HEK293 (cell line): ENCODE results near the gene CEACAM19.
"Not testable (repeated sequence)": the region's sequence is repeated elsewhere in the genome, so short reads cannot be mapped to it uniquely, and the experiment has no call there.

Source experiments
- CTCF ChIA-PET: fragments of 350-600 bp; formaldehyde crosslinking; extraction: SDS; loops from one replicate; lab custom pipeline; 2021; ENCODE audit warnings: antibody characterized with exemption; lab: Yijun Ruan, JAX
- POLR2A ChIA-PET: fragments of 300-600 bp; formaldehyde crosslinking; extraction: SDS; loops from one replicate; lab custom pipeline; 2020; ENCODE audit warnings: antibody characterized with exemption, inconsistent platforms; lab: Yijun Ruan, JAX
- H3K27ac ChIP-seq: fragments of 200-500 bp; sonication (Bioruptor generic); 2 replicates; pipeline ENCODE4 v1.5.1; 2014; ENCODE audit warnings: low read depth, low read length, control low read depth, inconsistent platforms; ENCODE audit errors: extremely low read depth
- H3K36me3 ChIP-seq, 2 experiments: fragments of 200-500 bp in 1 of 2; sonication (Bioruptor generic) in 1 of 2; 1 replicate in 1 of 2; 2 replicates in 1 of 2; pipeline ENCODE4 v1.5.1; 2014 to 2017; ENCODE audit warnings: inconsistent platforms in 2 of 2, low read length in 2 of 2; ENCODE audit not compliant: control insufficient read depth in 2 of 2, insufficient read depth in 1 of 2
- H3K4me1 ChIP-seq: fragments of 200-500 bp; sonication (Bioruptor generic); 2 replicates; pipeline ENCODE4 v1.5.1; 2014; ENCODE audit warnings: mild to moderate bottlenecking, low read length, inconsistent platforms; ENCODE audit not compliant: control insufficient read depth, insufficient read depth
- H3K4me3 ChIP-seq: 2 replicates; pipeline ENCODE4 v1.5.1; 2011; ENCODE audit warnings: low read depth, mild to moderate bottlenecking, control low read depth, low read length, moderate library complexity
- H3K9me3 ChIP-seq: fragments of 200-500 bp; sonication (Bioruptor generic); 2 replicates; pipeline ENCODE4 v1.5.1; 2014; ENCODE audit warnings: low read depth, low read length, inconsistent platforms; ENCODE audit not compliant: control insufficient read depth, insufficient read depth
- FEZF1 ChIP-seq: fragments of 450-650 bp; formaldehyde crosslinking; IDR thresholded peaks from 2 replicates; pipeline ENCODE4 v1.5.1; 2016; ENCODE audit warnings: missing biosample characterization, missing genetic modification characterization
- HOXA7 ChIP-seq: sonication (generic); formaldehyde crosslinking; IDR thresholded peaks from 2 replicates; pipeline ENCODE4 v1.8.1; 2022; ENCODE audit warnings: missing genetic modification reagents, borderline replicate concordance
- MEIS1 ChIP-seq: sonication (generic); formaldehyde crosslinking; IDR thresholded peaks from 2 replicates; pipeline ENCODE4 v1.8.1; 2022; ENCODE audit warnings: missing genetic modification reagents, mild to moderate bottlenecking, borderline replicate concordance
- RBAK ChIP-seq: fragments of 450-650 bp; formaldehyde crosslinking; IDR thresholded peaks from 2 replicates; pipeline ENCODE4 v1.5.1; 2016; ENCODE audit warnings: missing biosample characterization, missing genetic modification characterization
- SCRT2 ChIP-seq: fragments of 450-650 bp; formaldehyde crosslinking; IDR thresholded peaks from 2 replicates; pipeline ENCODE4 v1.5.1; 2016; ENCODE audit warnings: missing biosample characterization, missing genetic modification characterization
- SETDB1 ChIP-seq: IDR thresholded peaks from one replicate; pipeline ENCODE4 v1.6.1; 2017; ENCODE audit warnings: mild to moderate bottlenecking, low read length, moderate library complexity, mixed read lengths; ENCODE audit not compliant: insufficient read length
- ZBTB17 ChIP-seq: fragments of 450-650 bp; formaldehyde crosslinking; IDR thresholded peaks from 2 replicates; pipeline ENCODE4 v1.5.1; 2016; ENCODE audit warnings: missing biosample characterization, missing genetic modification characterization
- ZFP37 ChIP-seq: fragments of 450-650 bp; formaldehyde crosslinking; IDR thresholded peaks from 2 replicates; pipeline ENCODE4 v1.5.1; 2016; ENCODE audit warnings: missing biosample characterization, missing genetic modification characterization
- ZNF10 ChIP-seq: fragments of 450-650 bp; formaldehyde crosslinking; IDR thresholded peaks from 2 replicates; pipeline ENCODE4 v1.5.1; 2017; ENCODE audit warnings: missing biosample characterization, missing genetic modification characterization
- ZNF121 ChIP-seq: fragments of 450-650 bp; formaldehyde crosslinking; IDR thresholded peaks from 2 replicates; pipeline ENCODE4 v1.5.1; 2016; ENCODE audit warnings: missing biosample characterization, missing genetic modification characterization
- ZNF23 ChIP-seq: fragments of 450-650 bp; formaldehyde crosslinking; IDR thresholded peaks from 2 replicates; pipeline ENCODE4 v1.5.1; 2016; ENCODE audit warnings: missing biosample characterization, missing genetic modification characterization, borderline replicate concordance
- ZNF37A ChIP-seq: fragments of 450-650 bp; IDR thresholded peaks from 2 replicates; pipeline ENCODE4 v1.5.1; 2018; ENCODE audit warnings: missing biosample characterization, missing genetic modification characterization
- ZNF571 ChIP-seq: fragments of 450-650 bp; formaldehyde crosslinking; IDR thresholded peaks from 2 replicates; pipeline ENCODE4 v1.5.0; 2017; ENCODE audit warnings: missing biosample characterization, missing genetic modification characterization
- ZNF621 ChIP-seq: fragments of 450-650 bp; formaldehyde crosslinking; IDR thresholded peaks from 2 replicates; pipeline ENCODE4 v1.5.1; 2017; ENCODE audit warnings: missing biosample characterization, missing genetic modification characterization
- TF ChIP-seq, protein P1 (sequence below): fragments of 450-650 bp; formaldehyde crosslinking; IDR thresholded peaks from 2 replicates; pipeline ENCODE4 v1.5.1; 2016; ENCODE audit warnings: missing biosample characterization, missing genetic modification characterization
- TF ChIP-seq, protein P2 (sequence below): fragments of 450-650 bp; formaldehyde crosslinking; IDR thresholded peaks from 2 replicates; pipeline ENCODE4 v1.5.1; 2016; ENCODE audit warnings: missing biosample characterization, missing genetic modification characterization
- TF ChIP-seq, protein P3 (sequence below): fragments of 450-650 bp; formaldehyde crosslinking; IDR thresholded peaks from 2 replicates; pipeline ENCODE4 v1.5.1; 2016; ENCODE audit warnings: missing biosample characterization, missing genetic modification characterization, borderline replicate concordance
- TF ChIP-seq, protein P4 (sequence below): fragments of 450-650 bp; IDR thresholded peaks from 2 replicates; pipeline ENCODE4 v1.5.1; 2018; ENCODE audit warnings: missing biosample characterization, missing genetic modification characterization
- TF ChIP-seq, protein P5 (sequence below): sonication (generic); formaldehyde crosslinking; IDR thresholded peaks from 2 replicates; pipeline ENCODE4 v1.8.1; 2022; ENCODE audit warnings: mild to moderate bottlenecking, moderate library complexity, missing genetic modification reagents
- TF ChIP-seq, protein P6 (sequence below): fragments of 450-650 bp; formaldehyde crosslinking; IDR thresholded peaks from 2 replicates; pipeline ENCODE4 v1.5.1; 2016; ENCODE audit warnings: missing biosample characterization, missing genetic modification characterization

Gene CEACAM19

DNA sequence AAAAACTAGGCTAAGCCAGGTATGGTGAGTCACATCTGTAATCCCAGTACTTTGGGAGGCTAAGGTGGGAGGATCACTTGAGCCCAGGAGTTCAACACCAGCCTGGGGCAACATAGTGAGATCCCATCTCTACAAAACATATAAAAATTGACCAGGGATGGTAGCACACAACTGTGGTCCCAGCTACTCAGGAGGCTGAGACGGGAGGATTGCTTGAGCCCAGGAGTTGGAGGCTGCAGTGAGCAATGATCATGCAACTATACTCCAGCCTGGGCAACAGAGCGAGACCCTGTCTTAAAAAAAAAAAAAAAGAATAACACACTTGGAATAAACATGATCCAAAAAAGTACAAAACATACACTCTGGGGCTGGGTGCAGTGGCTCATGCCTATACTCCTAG, 1.3 kb upstream of the CEACAM19 start:
- H3K36me3 ChIP-seq, CTCF ChIA-PET, POLR2A ChIA-PET, H3K27ac ChIP-seq, H3K4me3 ChIP-seq, H3K4me1 ChIP-seq, H3K9me3 ChIP-seq: not testable (repeated sequence)
- TF ChIP-seq ZNF121, result peak; percentile 81

DNA sequence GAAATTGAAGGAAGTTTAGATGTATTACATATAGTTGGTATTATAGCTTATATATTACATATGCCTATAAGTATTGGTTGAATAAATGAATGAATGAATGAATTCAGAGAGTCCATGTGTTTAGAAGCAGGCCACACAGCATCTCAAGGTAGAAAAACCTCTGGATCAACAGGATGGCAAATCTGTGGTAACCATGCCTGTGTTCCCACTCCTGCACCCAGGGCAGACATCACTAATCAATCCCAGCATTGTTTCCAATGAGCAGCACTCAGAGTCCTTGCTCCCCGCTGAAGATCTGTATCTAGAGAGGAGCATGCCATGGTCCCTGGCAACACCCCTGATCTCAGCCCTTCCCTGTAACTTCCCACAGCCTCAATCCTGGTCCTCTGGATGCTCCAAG, 944 bp downstream of the CEACAM19 start:
- ChIA-PET POLR2A (interaction anchor here (0.5 kb wide), 1 partner anchor 299 kb away, joined by 4 read pairs; no protein-coding TSS in a partner anchor), CTCF (interaction anchor here (0.6 to 1.1 kb wide), 3 partner anchors 14 to 74 kb away, joined by 3 to 8 read pairs (median 4); no protein-coding TSS in a partner anchor)
- TF ChIP-seq ZNF10 (no peak), ZNF37A (tag by site-specific recombination) (no peak), ZNF23 (tag by site-specific recombination) (peak; percentile 93; the same call in 1 of the 2 replicates), ZFP37 (tag by site-specific recombination) (no peak), ZBTB17 (tag by site-specific recombination) (peak; percentile 83), FEZF1 (tag by site-specific recombination) (no peak), HOXA7 (CRISPR knock-in tag) (no peak), RBAK (tag by site-specific recombination) (no peak), ZNF621 (no peak), SETDB1 (peak; percentile 48)
- TF ChIP-seq, protein P1, sequence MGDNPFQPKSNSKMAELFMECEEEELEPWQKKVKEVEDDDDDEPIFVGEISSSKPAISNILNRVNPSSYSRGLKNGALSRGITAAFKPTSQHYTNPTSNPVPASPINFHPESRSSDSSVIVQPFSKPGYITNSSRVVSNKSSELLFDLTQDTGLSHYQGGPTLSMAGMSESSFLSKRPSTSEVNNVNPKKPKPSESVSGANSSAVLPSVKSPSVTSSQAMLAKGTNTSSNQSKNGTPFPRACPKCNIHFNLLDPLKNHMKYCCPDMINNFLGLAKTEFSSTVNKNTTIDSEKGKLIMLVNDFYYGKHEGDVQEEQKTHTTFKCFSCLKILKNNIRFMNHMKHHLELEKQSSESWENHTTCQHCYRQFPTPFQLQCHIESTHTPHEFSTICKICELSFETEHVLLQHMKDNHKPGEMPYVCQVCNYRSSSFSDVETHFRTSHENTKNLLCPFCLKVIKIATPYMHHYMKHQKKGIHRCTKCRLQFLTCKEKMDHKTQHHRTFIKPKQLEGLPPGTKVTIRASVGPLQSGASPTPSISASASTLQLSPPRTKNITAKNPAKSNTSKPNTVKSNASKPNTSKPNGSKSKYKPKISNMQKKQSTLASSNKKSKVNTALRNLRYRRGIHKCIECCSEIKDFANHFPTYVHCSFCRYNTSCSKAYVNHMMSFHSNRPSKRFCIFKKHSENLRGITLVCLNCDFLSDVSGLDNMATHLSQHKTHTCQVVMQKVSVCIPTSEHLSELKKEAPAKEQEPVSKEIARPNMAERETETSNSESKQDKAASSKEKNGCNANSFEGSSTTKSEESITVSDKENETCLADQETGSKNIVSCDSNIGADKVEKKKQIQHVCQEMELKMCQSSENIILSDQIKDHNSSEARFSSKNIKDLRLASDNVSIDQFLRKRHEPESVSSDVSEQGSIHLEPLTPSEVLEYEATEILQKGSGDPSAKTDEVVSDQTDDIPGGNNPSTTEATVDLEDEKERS (tag by site-specific recombination), result 0 out of 2 replicates have a peak, but pooled peaks have one; percentile 19
- 0 out of 2 replicates have a peak, but pooled peaks cover 2% of the 10 kb centered on the region for H3K4me1 ChIP-seq
- H3K36me3 ChIP-seq, result no peaks in the 10 kb centered on the region; a peak in 1 of 3 replicates
- H3K9me3 ChIP-seq, result no peaks in the 10 kb centered on the region
- no peak overlapping the region for H3K27ac ChIP-seq
- H3K4me3 ChIP-seq, result no peak overlapping the region

DNA sequence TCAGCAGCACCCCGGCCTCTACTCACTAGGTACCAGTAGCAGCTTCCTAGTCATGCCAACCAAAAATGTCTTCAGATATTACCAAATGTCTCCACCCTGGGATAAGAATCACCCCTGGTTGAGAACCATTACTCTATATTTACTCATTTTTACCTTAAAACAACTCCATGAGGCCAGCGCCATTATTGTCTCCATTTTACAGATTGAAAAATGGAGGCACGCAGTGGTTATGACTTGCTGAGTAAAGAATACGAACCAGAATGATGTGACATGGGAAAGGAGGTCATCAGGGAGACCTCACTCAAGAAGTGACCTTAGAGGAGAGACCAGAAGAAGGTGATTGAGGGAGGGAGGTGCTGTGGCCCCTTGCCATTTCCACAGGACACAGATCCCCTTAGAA, 2.2 kb downstream of the CEACAM19 start:
- no peak overlapping the region for H3K4me3 ChIP-seq
- no peaks in the 10 kb centered on the region; a peak in 1 of 3 replicates for H3K36me3 ChIP-seq
- H3K4me1 ChIP-seq, result 0 out of 2 replicates have a peak, but pooled peaks cover 2% of the 10 kb centered on the region
- H3K27ac ChIP-seq, result no peak overlapping the region
- ChIA-PET POLR2A (no interaction called here), CTCF (interaction anchor here (0.7 to 1.1 kb wide), 3 partner anchors 12 to 91 kb away, joined by 3 to 6 read pairs (median 4); no protein-coding TSS in a partner anchor)
- no peaks in the 10 kb centered on the region for H3K9me3 ChIP-seq
- TF ChIP-seq ZNF571 (tag by site-specific recombination) (no peak), ZNF37A (tag by site-specific recombination) (no peak), MEIS1 (CRISPR knock-in tag) (no peak), SCRT2 (tag by site-specific recombination) (no peak)
- TF ChIP-seq, protein P2, sequence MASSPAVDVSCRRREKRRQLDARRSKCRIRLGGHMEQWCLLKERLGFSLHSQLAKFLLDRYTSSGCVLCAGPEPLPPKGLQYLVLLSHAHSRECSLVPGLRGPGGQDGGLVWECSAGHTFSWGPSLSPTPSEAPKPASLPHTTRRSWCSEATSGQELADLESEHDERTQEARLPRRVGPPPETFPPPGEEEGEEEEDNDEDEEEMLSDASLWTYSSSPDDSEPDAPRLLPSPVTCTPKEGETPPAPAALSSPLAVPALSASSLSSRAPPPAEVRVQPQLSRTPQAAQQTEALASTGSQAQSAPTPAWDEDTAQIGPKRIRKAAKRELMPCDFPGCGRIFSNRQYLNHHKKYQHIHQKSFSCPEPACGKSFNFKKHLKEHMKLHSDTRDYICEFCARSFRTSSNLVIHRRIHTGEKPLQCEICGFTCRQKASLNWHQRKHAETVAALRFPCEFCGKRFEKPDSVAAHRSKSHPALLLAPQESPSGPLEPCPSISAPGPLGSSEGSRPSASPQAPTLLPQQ (tag by site-specific recombination), result no peak
- TF ChIP-seq, protein P3, sequence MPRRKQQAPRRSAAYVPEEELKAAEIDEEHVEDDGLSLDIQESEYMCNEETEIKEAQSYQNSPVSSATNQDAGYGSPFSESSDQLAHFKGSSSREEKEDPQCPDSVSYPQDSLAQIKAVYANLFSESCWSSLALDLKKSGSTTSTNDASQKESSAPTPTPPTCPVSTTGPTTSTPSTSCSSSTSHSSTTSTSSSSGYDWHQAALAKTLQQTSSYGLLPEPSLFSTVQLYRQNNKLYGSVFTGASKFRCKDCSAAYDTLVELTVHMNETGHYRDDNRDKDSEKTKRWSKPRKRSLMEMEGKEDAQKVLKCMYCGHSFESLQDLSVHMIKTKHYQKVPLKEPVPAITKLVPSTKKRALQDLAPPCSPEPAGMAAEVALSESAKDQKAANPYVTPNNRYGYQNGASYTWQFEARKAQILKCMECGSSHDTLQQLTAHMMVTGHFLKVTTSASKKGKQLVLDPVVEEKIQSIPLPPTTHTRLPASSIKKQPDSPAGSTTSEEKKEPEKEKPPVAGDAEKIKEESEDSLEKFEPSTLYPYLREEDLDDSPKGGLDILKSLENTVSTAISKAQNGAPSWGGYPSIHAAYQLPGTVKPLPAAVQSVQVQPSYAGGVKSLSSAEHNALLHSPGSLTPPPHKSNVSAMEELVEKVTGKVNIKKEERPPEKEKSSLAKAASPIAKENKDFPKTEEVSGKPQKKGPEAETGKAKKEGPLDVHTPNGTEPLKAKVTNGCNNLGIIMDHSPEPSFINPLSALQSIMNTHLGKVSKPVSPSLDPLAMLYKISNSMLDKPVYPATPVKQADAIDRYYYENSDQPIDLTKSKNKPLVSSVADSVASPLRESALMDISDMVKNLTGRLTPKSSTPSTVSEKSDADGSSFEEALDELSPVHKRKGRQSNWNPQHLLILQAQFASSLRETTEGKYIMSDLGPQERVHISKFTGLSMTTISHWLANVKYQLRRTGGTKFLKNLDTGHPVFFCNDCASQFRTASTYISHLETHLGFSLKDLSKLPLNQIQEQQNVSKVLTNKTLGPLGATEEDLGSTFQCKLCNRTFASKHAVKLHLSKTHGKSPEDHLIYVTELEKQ, result no peak
- TF ChIP-seq, protein P4, sequence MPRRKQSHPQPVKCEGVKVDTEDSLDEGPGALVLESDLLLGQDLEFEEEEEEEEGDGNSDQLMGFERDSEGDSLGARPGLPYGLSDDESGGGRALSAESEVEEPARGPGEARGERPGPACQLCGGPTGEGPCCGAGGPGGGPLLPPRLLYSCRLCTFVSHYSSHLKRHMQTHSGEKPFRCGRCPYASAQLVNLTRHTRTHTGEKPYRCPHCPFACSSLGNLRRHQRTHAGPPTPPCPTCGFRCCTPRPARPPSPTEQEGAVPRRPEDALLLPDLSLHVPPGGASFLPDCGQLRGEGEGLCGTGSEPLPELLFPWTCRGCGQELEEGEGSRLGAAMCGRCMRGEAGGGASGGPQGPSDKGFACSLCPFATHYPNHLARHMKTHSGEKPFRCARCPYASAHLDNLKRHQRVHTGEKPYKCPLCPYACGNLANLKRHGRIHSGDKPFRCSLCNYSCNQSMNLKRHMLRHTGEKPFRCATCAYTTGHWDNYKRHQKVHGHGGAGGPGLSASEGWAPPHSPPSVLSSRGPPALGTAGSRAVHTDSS (tag by site-specific recombination), result no peak
- TF ChIP-seq, protein P5, sequence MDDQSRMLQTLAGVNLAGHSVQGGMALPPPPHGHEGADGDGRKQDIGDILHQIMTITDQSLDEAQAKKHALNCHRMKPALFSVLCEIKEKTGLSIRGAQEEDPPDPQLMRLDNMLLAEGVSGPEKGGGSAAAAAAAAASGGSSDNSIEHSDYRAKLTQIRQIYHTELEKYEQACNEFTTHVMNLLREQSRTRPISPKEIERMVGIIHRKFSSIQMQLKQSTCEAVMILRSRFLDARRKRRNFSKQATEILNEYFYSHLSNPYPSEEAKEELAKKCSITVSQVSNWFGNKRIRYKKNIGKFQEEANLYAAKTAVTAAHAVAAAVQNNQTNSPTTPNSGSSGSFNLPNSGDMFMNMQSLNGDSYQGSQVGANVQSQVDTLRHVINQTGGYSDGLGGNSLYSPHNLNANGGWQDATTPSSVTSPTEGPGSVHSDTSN (CRISPR knock-in tag), result no peak
- TF ChIP-seq, protein P6, sequence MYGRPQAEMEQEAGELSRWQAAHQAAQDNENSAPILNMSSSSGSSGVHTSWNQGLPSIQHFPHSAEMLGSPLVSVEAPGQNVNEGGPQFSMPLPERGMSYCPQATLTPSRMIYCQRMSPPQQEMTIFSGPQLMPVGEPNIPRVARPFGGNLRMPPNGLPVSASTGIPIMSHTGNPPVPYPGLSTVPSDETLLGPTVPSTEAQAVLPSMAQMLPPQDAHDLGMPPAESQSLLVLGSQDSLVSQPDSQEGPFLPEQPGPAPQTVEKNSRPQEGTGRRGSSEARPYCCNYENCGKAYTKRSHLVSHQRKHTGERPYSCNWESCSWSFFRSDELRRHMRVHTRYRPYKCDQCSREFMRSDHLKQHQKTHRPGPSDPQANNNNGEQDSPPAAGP (tag by site-specific recombination), result no peak
